Measurements from ENCODE around the gene HDAC9.

Gene HDAC9

GRCh38 chr7:18619311-18619710 is 123.8 kb downstream of the HDAC9 start:
- H3K27me3 ChIP-seq, result no peaks in the 10 kb centered on the region
- no peaks in the 10 kb centered on the region for H3K36me3 ChIP-seq
- H3K9me3 ChIP-seq, result no peaks in the 10 kb centered on the region
- no peaks in the 10 kb centered on the region for H3K4me1 ChIP-seq (ENCODE audit: control insufficient read depth in 1 of 2, insufficient read depth in 1 of 2, low read depth in 1 of 2, low read length in 1 of 2)
- no peak for TF ChIP-seq CTCF (IDR thresholded peaks at IDR 0.05)
- no peak overlapping the region for H3K4me3 ChIP-seq (ENCODE audit: low read depth in 1 of 2, low read length in 1 of 2)
- H3K27ac ChIP-seq, result no peak overlapping the region

DNA sequence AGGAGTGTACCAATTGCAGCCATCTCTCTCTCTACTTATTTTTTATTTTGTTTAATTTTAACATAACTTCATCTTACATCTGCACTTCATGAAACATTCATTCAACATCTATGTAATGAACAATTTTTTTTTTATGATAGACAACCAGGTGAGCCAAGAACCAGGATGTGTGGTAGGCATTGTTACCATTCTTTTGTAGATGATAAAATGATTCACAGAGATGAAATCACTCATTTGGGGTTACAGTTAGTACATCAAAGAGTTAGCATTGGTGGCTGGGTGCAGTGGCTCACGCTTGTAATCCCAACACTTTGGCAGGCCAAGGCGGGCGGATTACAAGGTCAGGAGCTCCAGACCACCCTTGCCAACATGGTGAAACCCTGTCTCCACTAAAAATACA is 127.8 kb downstream of the HDAC9 start:
- no peaks in the 10 kb centered on the region for H3K36me3 ChIP-seq
- TF ChIP-seq CTCF (IDR thresholded peaks at IDR 0.05), result no peak

DNA sequence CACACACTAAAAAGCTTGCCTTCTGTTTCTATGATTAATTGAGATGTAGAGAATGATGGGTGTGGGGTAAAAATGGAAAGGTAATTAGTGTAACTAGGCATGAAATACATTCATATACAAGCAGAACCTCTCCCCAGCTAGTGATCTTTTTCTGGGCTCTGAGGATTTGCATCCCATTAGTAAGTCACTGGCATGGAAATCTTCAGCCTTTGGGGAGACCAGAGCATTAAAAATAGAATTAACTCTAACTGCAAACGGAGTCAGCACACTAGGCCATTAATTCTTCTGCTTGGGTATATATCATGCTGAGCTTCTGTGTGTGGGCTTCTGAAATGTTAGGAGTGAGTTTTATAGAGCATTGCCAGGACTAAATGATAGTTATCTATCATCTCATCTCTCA is 128.9 kb downstream of the HDAC9 start:
- Histone ChIP-seq H3K27me3 (no peaks in the 10 kb centered on the region), H3K4me3 (ENCODE audit: low read depth in 1 of 2, low read length in 1 of 2) (no peak overlapping the region), H3K27ac (no peak overlapping the region), H3K9me3 (no peaks in the 10 kb centered on the region), H3K4me1 (ENCODE audit: control insufficient read depth in 1 of 2, insufficient read depth in 1 of 2, low read depth in 1 of 2, low read length in 1 of 2) (no peaks in the 10 kb centered on the region), H3K36me3 (no peaks in the 10 kb centered on the region)
- TF ChIP-seq CTCF (IDR thresholded peaks at IDR 0.05), result no peak

More for the DNA sequence above, 127.8 kb downstream of the HDAC9 start:
- Histone ChIP-seq H3K27ac (no peak overlapping the region), H3K4me3 (ENCODE audit: low read depth in 1 of 2, low read length in 1 of 2) (no peak overlapping the region), H3K9me3 (no peaks in the 10 kb centered on the region), H3K27me3 (no peaks in the 10 kb centered on the region), H3K4me1 (ENCODE audit: control insufficient read depth in 1 of 2, insufficient read depth in 1 of 2, low read depth in 1 of 2, low read length in 1 of 2) (no peaks in the 10 kb centered on the region)

DNA sequence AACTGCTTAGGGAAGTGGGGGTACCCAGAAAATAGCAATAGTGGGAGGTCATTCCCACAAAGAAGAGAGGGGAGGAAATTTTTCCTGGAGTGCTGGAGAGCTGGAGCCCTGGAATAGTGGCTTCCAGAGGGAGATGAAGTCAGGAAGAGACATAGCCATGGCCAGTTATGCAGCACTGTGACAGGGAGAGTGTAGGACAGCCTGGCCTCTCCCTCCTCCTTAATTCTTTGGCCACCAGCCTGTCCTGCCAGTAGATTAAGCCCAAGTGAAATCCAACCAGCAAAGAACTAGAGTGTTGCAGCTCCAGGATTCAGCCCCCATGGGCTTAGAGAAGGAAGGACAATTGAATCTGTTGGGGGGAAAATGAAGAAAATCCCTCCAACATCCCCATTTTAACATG is 130.5 kb downstream of the HDAC9 start:
- H3K4me3 ChIP-seq (ENCODE audit: low read depth in 1 of 2, low read length in 1 of 2), result no peak overlapping the region
- no peaks in the 10 kb centered on the region for H3K9me3 ChIP-seq
- TF ChIP-seq CTCF (IDR thresholded peaks at IDR 0.05), result no peak
- no peaks in the 10 kb centered on the region for H3K36me3 ChIP-seq
- no peaks in the 10 kb centered on the region for H3K4me1 ChIP-seq (ENCODE audit: control insufficient read depth in 1 of 2, insufficient read depth in 1 of 2, low read depth in 1 of 2, low read length in 1 of 2)
- H3K27ac ChIP-seq, result no peak overlapping the region
- H3K27me3 ChIP-seq, result no peaks in the 10 kb centered on the region

GRCh38 chr7:18626717-18627116 is 131.2 kb downstream of the HDAC9 start:
- TF ChIP-seq CTCF (IDR thresholded peaks at IDR 0.05), result no peak
- H3K4me3 ChIP-seq (ENCODE audit: low read depth in 1 of 2, low read length in 1 of 2), result no peak overlapping the region
- no peaks in the 10 kb centered on the region for H3K36me3 ChIP-seq
- H3K27ac ChIP-seq, result no peak overlapping the region
- H3K9me3 ChIP-seq, result no peaks in the 10 kb centered on the region
- no peaks in the 10 kb centered on the region for H3K27me3 ChIP-seq
- no peaks in the 10 kb centered on the region for H3K4me1 ChIP-seq (ENCODE audit: control insufficient read depth in 1 of 2, insufficient read depth in 1 of 2, low read depth in 1 of 2, low read length in 1 of 2)

DNA sequence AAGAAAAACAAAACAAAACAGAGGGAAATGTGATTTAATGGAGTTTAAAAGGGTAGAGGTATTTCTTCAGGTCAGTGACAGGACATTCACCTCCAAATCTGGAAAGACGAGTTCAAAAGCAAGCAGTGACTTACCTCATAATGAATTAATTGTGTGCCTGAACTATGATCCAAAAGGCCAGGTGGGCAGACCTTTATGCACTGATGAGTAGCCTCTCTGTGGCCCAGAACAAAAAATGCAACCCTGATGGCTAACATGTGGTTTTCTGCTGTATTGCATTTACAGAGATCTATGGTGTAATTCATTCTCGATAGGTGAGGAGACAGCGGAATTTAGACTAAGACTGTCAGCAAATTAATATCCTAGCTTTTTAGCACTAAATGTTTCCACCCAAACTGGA is 142.0 kb downstream of the HDAC9 start:
- H3K4me1 ChIP-seq (ENCODE audit: control insufficient read depth in 1 of 2, insufficient read depth in 1 of 2, low read depth in 1 of 2, low read length in 1 of 2), result no peaks in the 10 kb centered on the region
- H3K4me3 ChIP-seq (ENCODE audit: low read depth in 1 of 2, low read length in 1 of 2), result no peak overlapping the region
- no peaks in the 10 kb centered on the region for H3K36me3 ChIP-seq
- H3K27ac ChIP-seq, result no peak overlapping the region
- H3K9me3 ChIP-seq, result no peaks in the 10 kb centered on the region
- H3K27me3 ChIP-seq, result no peaks in the 10 kb centered on the region
- TF ChIP-seq CTCF (IDR thresholded peaks at IDR 0.05), result no peak
